Measurements from ENCODE around the gene KIF17.

The KIF17 gene

DNA sequence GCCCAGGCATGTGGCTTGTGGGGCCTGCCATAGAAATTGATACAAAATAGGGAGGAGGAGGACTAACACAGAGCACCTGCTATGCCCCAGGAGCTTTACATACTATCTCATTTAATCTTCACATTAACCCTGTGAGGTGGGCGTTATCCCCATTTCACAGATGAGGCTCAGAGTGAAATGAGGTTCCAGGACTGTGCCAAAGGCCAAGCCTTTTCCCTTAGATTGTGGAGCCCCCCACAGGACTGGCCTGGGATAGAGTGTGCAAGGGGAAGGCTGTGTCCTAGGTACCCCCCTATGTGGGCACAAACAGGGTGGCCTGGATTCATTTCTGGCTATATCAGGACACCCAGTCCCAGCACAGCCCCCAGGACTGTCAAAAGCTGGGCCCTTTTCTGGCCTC, 54.4 kb downstream of the KIF17 start:
- no peak for DNase-seq

DNA sequence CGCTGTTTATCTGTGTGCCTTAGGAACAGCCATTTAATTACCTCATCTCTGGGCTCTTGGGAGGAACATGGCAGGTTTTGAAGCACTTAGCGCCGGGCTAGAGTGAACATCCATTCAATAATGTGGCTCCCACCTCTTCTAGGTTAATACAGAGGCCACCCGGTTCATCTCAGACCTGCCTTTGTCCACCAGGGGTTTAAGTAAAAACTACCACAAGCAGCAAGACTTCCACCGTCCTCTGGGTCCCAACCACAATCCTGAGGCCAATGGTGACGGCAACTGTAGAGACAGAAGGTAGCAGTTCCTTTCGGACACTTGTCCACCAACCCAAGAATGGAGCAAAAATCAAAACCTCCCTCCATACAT, 55.7 kb downstream of the KIF17 start:
- DNase-seq: no peak

DNA sequence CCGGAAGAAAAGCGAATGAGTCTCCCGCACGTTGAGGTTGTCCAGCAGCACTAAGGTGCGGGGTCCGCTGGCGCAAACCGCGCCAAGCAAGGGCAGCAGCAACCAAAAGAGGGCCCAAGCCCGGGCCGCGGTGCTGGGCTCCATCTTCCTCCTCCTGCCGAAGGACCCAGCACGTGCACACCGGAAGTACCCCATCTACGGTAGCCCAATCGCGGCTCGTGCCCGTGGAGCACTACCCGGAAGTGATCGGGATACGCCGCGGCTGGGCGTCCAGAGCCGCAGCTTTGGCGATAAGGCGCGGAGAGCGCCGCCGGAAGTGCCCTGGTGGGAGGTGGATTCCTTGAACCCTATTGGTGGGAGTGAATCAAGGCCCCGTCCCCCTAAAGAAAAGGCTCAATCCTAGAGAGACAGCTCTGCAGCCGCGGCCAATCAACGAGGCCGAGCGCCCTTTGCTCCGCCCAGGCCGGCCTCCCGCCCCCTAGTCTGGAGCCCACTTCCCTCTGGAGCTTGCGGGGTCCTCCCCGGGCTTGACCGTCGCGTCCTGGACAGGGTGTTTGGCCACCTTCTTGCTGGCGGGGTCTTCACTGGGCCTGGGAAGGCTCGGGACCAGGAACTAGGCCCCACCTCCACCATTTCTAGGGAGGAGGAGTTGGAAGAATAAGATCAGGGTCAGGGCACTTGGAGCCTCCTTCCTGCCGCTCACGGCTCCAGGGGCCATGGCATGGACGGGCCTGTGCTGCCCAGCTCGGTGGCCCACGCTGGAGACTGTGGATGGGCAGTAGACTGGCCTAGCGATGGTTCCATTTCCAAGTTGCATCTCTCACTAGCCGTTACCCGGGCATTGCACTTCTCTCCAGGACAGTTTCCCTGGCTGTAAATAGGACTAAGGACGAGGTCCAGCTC, 56.3 kb downstream of the KIF17 start, which contains the start of gene DDOST:
Gene DDOST (minus strand): TSS at position 163 of the 903 bp plus-strand sequence. CDS start 19 bp downstream, at position 144.
- peak; percentile 74 to 98 (median 96) for DNase-seq

DNA sequence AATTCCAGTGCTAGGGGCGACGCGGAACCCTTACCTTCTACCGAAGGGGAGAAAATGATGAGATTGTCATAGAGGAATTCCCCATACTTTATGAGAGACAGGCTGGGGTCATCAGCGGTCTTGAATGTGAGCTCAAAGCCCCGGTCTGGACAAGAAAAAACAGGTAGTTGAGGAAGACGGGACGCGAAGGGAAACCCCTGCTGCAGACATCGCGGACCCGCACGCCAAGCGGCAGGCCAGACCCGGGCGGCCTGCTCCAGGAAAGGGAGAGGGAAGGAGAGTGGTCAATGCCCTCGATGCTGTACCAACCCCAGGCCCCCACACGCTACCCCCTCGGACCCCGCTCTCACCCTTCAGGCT, 57.0 kb downstream of the KIF17 start:
- peak in 1 of 56 donors; percentile 61 for DNase-seq

DNA sequence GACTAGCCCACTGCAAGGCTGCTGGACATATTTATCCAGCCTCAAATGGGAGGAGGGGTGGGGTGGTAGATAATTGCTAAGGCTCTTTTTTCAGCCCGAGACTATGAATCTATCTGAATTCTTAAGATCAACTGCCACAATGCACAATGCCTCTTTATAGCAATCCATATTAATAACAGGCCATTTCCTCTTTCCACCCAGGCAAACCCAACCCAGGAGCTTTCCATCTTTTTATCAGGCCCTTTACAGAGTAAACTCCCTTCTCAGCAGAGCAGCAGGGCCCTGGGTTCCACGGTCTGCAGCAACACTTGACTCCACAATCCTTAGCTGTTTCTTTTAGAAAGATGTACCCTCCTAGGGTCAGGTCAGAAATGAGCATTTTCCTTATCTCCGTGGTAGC, 57.4 kb downstream of the KIF17 start:
- DNase-seq: no peak

DNA sequence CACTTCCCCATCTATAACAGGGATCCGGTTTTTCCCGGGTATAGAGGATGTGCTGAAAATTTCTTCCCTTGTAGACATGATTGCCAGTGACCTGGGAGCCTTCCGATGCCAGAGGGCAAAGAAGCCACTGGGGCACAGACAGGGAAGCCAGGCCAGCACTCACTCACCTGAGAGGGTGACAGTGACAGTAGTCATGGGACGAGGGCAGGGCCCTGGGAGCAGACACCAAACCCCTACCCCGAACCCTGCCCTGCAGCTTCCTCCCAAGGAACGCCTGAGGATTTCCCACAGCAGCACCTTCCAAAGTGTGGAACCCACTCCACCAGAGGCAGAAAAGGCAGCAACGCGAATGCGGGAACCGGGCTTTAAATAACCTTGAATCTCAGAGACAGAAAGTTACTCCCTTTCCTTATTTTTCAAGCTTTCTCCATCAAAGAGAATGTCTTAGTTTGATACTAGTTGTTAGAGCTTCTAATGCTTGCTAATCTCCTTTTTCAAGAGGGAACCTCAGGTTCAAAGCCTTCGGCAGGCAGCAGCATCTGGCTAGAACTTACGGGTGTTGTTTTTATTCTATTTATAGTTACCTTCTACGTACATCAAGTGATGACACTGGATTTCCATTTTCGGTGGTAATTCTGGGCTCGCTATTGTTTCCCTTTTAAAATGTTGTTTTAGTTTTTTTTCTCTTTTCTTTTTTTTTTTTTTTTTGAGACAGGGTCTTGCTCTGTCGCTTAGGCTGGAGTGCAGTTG, 59.5 kb downstream of the KIF17 start:
- no peak for DNase-seq

DNA sequence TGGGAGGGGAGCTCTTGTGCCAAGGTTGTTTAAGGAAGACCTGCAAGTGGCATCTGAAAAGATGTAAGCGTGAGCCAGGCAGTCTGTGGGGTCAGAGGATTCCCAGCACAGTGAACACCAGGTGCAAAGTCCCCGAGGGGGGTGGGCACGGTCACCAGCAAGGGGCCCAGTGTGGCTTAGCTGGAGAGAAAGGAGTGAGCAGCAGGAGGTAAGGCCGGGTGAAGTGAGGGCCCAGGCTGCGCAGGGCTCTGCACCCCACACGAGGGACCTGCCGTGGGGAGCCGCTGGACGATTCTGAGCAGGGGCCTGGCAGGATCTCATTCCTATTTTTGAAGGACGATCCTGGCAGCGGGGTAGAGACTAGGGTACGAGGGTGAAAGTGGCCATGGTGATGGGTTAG, 60.8 kb downstream of the KIF17 start:
- DNase-seq: no peak

DNA sequence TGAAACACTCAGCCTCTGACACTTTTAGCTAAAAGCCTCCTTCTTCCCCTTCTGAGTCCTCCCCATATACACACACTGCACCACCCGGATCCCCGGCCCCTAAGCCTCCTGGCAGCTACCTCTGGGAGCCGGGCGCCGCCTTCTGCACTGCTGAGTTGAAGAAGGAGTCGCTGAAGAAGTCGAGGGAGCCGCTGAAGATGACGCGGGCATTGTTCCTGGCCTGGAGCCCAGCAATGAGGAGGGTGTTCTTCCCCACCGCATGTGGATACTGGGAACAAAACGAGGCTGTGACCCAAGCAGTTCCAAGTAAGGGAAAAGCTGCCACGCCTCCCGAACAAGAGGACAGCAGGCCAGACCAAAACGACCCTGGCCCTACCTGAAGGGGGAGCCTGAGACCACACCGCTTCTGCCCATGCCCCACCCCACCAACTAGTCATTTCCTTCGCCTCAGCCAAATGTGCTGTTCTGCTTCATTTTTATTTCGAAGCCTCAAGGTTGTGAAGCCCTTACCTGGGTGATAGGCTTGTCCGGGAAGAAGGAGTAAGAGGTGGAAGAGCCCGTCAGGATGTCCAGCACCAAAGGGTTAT, 63.6 kb downstream of the KIF17 start:
- DNase-seq: peak in 16 of 56 donors; percentile 8 to 57 (median 28)

DNA sequence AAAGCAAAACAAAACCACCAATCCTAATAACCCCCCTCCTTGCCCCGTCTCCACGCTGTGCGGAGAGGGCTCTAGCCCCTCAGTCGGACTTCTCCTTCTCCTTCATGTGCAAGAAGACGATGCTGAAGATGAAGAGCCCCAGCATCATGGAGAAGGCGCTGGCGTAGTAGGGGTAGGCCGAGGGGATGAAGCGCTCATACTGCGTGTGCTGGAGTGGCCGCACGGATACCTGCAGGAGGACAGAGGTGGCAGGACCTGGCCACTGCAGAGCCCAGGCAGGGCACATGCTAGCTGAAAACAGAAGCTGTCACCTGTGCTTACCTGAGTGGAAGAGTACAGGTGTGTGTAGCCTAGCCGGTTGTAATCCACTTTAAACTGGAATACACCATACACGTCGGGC, 65.5 kb downstream of the KIF17 start:
- DNase-seq: no peak

DNA sequence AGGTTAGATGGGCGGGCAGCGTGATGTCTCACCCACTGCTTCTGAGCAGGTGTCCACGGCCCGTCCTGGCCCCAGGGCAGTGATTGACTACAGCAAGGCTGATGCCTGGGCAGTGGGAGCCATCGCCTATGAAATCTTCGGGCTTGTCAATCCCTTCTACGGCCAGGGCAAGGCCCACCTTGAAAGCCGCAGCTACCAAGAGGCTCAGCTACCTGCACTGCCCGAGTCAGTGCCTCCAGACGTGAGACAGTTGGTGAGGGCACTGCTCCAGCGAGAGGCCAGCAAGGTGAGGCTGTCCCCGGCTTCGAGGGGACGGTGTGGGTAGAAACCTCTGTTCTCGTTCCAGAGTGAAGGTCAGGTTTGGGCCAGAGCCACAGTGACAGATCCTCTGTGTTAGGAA, 68.9 kb downstream of the KIF17 start:
- DNase-seq: no peak

DNA sequence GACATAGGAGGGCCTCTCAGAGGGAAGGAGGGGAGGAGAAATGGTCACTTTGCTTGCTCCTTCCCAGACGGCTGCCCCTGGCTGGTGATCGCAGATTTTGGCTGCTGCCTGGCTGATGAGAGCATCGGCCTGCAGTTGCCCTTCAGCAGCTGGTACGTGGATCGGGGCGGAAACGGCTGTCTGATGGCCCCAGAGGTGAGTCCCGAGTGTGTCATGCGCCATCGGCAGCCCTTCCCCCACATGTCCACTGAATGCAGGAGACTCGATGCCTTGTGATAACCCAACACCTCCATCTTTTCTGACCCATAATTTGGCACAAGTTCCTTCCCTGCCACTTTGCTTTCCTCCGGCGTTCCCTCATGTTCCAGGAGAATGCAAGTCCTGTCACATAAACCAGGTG, 69.4 kb downstream of the KIF17 start:
- no peak for DNase-seq

DNA sequence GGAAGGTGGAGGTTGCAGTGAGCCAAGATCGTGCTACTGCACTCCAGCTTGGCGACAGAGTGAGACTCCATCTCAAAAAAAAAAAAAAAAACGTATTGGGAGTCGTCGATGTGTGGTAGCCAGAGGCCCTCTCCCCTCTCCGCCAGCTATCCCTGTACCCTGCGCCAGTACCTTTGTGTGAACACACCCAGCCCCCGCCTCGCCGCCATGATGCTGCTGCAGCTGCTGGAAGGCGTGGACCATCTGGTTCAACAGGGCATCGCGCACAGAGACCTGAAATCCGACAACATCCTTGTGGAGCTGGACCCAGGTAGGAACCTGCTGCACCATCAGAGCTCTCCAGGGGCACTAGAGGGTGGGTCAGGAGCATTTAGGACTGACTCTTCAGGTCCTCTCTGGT, 72.4 kb downstream of the KIF17 start:
- no peak for DNase-seq

DNA sequence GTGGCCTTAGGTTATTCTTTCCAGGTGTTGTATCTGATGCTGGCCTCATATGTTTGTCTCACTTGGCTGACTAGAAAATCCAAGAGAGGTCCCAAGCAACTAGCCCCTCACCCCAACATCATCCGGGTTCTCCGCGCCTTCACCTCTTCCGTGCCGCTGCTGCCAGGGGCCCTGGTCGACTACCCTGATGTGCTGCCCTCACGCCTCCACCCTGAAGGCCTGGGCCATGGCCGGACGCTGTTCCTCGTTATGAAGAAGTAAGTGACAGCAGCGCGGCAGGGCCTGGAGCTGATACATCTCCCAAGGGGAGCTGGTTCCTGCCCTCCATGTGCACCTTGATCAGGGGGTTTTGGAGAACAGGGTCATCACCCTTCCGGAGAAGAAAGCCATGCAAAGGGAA, 73.4 kb downstream of the KIF17 start:
- no peak for DNase-seq

DNA sequence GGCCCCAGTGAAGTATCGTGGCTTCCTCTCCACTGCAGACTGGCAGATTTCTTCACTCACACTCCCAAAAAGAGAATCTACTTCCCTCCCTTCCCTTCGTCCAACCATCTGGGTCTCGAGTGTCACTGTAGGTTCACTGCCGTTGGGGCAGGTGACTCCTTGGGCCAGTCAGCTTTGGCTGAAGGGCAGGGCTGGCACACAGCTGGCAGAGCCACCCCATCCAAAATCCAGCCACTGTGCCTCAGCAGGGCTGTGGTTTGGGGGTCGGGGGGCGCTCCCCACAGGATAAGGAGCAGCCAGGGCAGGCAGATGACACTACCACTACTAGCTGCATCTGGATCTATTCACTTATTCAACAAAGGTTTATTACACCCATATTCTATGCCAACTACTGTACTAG, 74.7 kb downstream of the KIF17 start:
- DNase-seq: no peak

DNA sequence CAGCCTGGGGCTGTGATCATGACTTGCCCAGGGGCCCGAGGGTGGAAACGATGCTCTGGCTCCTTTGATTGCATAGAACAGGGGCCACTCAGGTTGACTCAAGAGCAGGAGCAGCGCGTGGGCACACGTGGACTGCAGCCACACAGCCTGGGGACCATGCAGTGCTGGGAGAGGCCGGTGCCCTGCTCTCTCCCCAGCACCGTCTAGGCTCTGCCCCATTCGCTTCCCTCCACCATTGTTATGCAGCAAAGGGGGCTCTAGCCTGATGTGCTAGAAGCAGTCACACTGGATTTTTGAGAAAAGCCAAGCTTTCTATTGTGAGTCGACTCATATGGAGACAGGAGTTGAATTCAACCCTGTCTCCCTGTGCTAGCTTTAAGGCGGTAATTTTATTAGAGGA, 75.8 kb downstream of the KIF17 start:
- no peak for DNase-seq

DNA sequence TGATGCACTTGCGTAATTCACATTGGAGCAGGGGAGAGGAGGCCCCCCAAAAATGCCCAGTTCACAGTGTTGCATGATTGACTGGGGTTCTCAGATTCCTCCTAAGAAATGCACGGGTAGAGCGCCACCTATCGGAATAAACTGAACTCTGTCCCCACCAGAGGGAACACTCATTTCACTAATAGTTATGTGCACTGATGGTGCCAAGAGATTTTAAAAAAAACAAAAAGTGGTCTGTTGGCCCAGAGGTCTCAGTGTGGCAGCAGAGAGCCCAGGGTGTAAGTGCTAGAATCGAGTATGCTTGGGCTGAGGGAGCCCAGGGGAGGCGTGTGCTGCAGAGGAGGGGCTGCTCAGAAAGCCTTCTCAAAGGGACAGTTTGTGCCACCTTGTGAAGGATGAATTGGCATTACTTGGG, 77.6 kb downstream of the KIF17 start:
- peak in 27 of 56 donors; percentile 2 to 66 (median 13) for DNase-seq

DNA sequence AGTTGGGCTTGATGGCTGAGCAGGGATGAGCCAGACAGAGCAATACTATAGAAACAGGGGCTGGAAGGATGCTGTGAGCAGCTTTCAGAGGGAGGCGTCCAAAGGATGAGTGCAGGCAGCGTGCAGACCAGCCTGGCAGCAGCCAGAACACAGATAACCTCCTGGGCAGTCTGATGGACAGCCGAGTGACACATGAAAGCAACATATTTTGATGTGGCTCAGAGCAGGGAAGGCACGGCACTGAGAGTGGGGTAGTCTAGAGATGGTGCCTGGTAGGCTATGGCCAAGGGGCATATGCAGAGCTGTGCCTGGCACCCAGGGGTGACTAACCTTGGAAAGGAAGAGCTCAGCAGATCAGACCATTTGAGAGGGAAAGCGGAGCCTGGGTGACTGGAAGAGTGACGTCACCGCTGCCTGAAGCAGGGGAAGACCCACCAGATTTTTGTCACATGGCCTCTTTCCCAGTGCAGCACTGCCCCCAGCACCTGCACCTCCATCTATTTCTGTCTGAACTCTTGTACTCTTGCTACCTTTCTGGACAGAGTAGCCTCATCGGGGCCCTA, 80.9 kb downstream of the KIF17 start:
- DNase-seq: no peak

DNA sequence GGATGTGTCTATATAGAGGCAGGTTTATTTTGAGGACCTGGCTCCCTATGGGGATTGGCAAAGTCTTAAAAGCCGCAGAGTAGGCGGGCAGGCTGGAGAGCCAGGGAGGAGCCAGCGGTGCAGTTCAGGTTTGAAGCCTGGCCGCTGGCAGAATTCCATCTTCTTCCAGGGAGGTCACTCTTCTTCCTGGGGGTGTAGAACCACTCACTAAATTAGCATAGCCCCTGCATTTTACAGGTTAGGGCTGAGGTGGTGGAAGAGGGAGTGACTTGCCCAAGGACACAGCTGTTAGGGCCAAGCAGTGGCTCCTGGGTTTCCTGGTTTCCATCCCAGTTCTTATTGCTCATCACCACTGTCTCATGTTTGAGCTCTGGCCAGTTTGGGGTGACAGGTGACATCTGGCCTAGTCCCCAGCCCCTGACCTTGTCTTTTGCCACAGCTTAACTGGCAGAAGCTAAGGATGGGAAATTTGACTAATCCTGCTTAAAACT, 83.2 kb downstream of the KIF17 start:
- DNase-seq: peak in 6 of 56 donors; percentile 3 to 19 (median 6)

DNA sequence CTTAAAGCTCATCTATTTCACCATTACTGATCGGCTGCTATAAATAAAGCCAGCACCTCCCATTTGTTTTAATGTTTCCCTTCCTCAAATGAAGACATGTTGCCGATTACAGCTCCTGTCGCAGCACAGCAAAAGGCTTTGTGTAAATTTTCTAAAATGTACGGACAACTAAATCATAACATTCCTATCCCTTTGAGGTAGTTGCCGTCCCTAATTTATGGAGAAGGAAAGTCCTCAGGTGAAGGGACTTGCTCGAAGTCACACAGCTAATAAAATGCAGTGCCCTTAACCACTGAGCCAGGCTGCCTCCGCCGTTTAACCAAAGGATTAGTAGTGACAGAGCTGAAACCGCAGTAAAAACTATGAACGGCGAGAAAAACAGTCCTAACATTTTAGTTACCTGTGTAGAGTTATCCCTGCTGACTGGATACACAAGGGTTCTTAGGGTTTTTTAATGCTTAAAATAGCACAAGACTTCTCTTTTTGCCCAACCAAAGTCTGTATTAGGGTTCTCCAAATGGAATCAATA, 83.7 kb downstream of the KIF17 start:
- DNase-seq: peak in 6 of 56 donors; percentile 9 to 38 (median 23)

DNA sequence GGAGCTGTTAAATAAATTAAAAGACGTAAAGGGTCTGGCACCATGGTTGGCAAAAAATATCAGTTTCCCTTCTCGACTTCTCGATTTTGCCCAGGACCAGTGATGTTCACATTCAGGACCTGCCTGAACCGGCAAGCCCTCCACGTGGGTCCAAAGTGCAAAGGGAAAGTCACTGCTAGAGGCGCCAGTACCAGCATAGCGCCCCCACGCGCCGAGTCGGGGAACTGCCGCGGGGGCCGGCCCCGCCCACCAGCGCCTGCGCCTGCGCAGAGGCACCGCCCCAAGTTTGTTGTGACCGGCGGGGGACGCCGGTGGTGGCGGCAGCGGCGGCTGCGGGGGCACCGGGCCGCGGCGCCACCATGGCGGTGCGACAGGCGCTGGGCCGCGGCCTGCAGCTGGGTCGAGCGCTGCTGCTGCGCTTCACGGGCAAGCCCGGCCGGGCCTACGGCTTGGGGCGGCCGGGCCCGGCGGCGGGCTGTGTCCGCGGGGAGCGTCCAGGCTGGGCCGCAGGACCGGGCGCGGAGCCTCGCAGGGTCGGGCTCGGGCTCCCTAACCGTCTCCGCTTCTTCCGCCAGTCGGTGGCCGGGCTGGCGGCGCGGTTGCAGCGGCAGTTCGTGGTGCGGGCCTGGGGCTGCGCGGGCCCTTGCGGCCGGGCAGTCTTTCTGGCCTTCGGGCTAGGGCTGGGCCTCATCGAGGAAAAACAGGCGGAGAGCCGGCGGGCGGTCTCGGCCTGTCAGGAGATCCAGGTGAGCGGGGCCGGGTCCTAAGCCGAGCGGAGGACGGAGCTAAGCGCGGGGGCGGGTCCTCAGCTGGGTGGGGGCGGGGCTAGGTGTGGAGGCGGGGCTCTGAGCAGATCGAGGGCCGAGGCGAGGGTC, 84.4 kb downstream of the KIF17 start, which contains the start of gene PINK1:
Gene PINK1 (plus strand): TSS at position 269 of the 875 bp plus-strand sequence. CDS start 91 bp downstream, at position 360.
- peak in 53 of 56 donors; percentile 14 to 87 (median 65) for DNase-seq
